ENCODE results near the gene CDC34.

CDC34 gene

GRCh38 chr19:541699-542098 is 10.1 kb downstream of the CDC34 start:
- DNase-seq (ENCODE audit: low read depth in 1 of 2, low spot score in 1 of 2), result no peak

GRCh38 chr19:542173-542866 is 10.8 kb downstream of the CDC34 start:
- no peak for DNase-seq (ENCODE audit: low read depth in 1 of 2, low spot score in 1 of 2)

GRCh38 chr19:543910-544608 is 12.5 kb downstream of the CDC34 start, which contains the start of gene GZMM:
Gene GZMM, plus strand, starts transcription at chr19:544053. Its CDS starts 19 bp downstream, at chr19:544072.
- DNase-seq (ENCODE audit: low read depth in 1 of 2, low spot score in 1 of 2), result peak; percentile 54 to 66

- DNase-seq (ENCODE audit: low read depth in 1 of 2, low spot score in 1 of 2), result no peak
Measured at GRCh38 chr19:547117-547516, 15.6 kb downstream of the CDC34 start.

GRCh38 chr19:547836-548720 is 16.5 kb downstream of the CDC34 start:
- DNase-seq (ENCODE audit: low read depth in 1 of 2, low spot score in 1 of 2), result no peak

GRCh38 chr19:548886-549830 is 17.6 kb downstream of the CDC34 start:
- DNase-seq (ENCODE audit: low read depth in 1 of 2, low spot score in 1 of 2), result no peak

GRCh38 chr19:554817-555216 is 23.3 kb downstream of the CDC34 start:
- DNase-seq (ENCODE audit: low read depth in 1 of 2, low spot score in 1 of 2), result no peak

GRCh38 chr19:555474-555808 is 23.9 kb downstream of the CDC34 start:
- no peak for DNase-seq (ENCODE audit: low read depth in 1 of 2, low spot score in 1 of 2)

GRCh38 chr19:556611-557382 is 25.2 kb downstream of the CDC34 start:
- DNase-seq (ENCODE audit: low read depth in 1 of 2, low spot score in 1 of 2), result no peak

GRCh38 chr19:558770-559439 is 27.3 kb downstream of the CDC34 start:
- DNase-seq (ENCODE audit: low read depth in 1 of 2, low spot score in 1 of 2), result no peak

GRCh38 chr19:560121-560520 is 28.6 kb downstream of the CDC34 start:
- DNase-seq (ENCODE audit: low read depth in 1 of 2, low spot score in 1 of 2), result no peak

- DNase-seq (ENCODE audit: low read depth in 1 of 2, low spot score in 1 of 2), result no peak
Measured at GRCh38 chr19:566403-566802, 34.8 kb downstream of the CDC34 start.

- DNase-seq (ENCODE audit: low read depth in 1 of 2, low spot score in 1 of 2), result no peak
Measured at GRCh38 chr19:566844-567243, 35.3 kb downstream of the CDC34 start.

GRCh38 chr19:567296-567900 is 35.8 kb downstream of the CDC34 start:
- no peak for DNase-seq (ENCODE audit: low read depth in 1 of 2, low spot score in 1 of 2)

- no peak for DNase-seq (ENCODE audit: low read depth in 1 of 2, low spot score in 1 of 2)
Measured at GRCh38 chr19:570251-570686, 38.7 kb downstream of the CDC34 start.

- peak; percentile 20 for DNase-seq (ENCODE audit: low read depth in 1 of 2, low spot score in 1 of 2)
Measured at GRCh38 chr19:570937-571565, 39.5 kb downstream of the CDC34 start.

- no peak for DNase-seq (ENCODE audit: low read depth in 1 of 2, low spot score in 1 of 2)
Measured at GRCh38 chr19:571566-571974, 40.0 kb downstream of the CDC34 start.

GRCh38 chr19:572140-572742 is 40.7 kb downstream of the CDC34 start, which contains the start of gene BSG:
Gene BSG, plus strand, starts transcription at chr19:572596. Its CDS starts 39 bp downstream, at chr19:572635.
- DNase-seq (ENCODE audit: low read depth in 1 of 2, low spot score in 1 of 2), result peak; percentile 97

Data from activated T-helper 1 cell treated with anti-CD3 and anti-CD28 coated beads, Interleukin-2, amount 50 U/mL, for 16 hours (primary cell).